MG63 (cell line): ENCODE measurements around the gene TRMT5. TPM values are rescaled to one million over a fixed set of nuclear protein-coding genes. Genes with fewer than 3 reads are reported as not detected.

ENCODE experiments used
- DNase-seq: peaks from one replicate; pipeline ENCODE4 v3.0.0-alpha.2; 2020
- H3K27me3 ChIP-seq: fragments of 250-450 bp; sonication (Bioruptor Pico); 2 replicates; pipeline ENCODE4 v1.5.1; 2020; ENCODE audit warnings: mild to moderate bottlenecking, moderate library complexity
- H3K36me3 ChIP-seq: fragments of 250-450 bp; sonication (Bioruptor Pico); 2 replicates; pipeline ENCODE4 v1.5.1; 2020; ENCODE audit warnings: mild to moderate bottlenecking, moderate library complexity
- H3K4me3 ChIP-seq: fragments of 250-450 bp; sonication (Bioruptor Pico); 2 replicates; pipeline ENCODE4 v1.5.1; 2020; ENCODE audit warnings: mild to moderate bottlenecking, moderate library complexity
- H3K9me3 ChIP-seq: fragments of 250-450 bp; sonication (Bioruptor Pico); 2 replicates; pipeline ENCODE4 v1.5.1; 2020; ENCODE audit warnings: mild to moderate bottlenecking, moderate library complexity
- total RNA-seq: library from RNA; depleted of rRNA; stranded (reverse); fragments of >200 nt; shearing (Covaris generic); gene quantifications from 2 replicates; pipeline ENCODE4 v1.2.3, GENCODE V29; 2014; ENCODE audit warnings: low replicate concordance

TRMT5 gene
- total RNA-seq, 1 experiment from 2014 or later, result 22.5 TPM

- Histone ChIP-seq H3K36me3 (peaks cover 5% of the 10 kb centered on the region; the same call in 1 of the 2 replicates), H3K4me3 (no peak overlapping the region), H3K27me3 (no peaks in the 10 kb centered on the region), H3K9me3 (no peaks in the 10 kb centered on the region)
- no peak for DNase-seq
These were observed 9.6 kb downstream of the TRMT5 start for GRCh38 chr14:60971271-60971670.

- H3K27me3 ChIP-seq, result no peaks in the 10 kb centered on the region
- H3K4me3 ChIP-seq, result no peak overlapping the region
- no peaks in the 10 kb centered on the region for H3K9me3 ChIP-seq
- DNase-seq, result no peak
- H3K36me3 ChIP-seq, result peaks cover under 1% of the 10 kb centered on the region; the same call in 1 of the 2 replicates
These were observed 10.7 kb downstream of the TRMT5 start for GRCh38 chr14:60970146-60970545.

- no peaks in the 10 kb centered on the region for H3K9me3 ChIP-seq
- no peaks in the 10 kb centered on the region; the same call in 1 of the 2 replicates for H3K36me3 ChIP-seq
- no peak overlapping the region for H3K4me3 ChIP-seq
- DNase-seq, result no peak
- no peaks in the 10 kb centered on the region for H3K27me3 ChIP-seq
These were observed 12.2 kb downstream of the TRMT5 start for GRCh38 chr14:60968671-60969070.

GRCh38 chr14:60968099-60968498 lies 12.8 kb downstream of the TRMT5 start:
- no peak for DNase-seq
- Histone ChIP-seq H3K27me3 (no peaks in the 10 kb centered on the region), H3K36me3 (no peaks in the 10 kb centered on the region; the same call in 1 of the 2 replicates)

GRCh38 chr14:60965402-60965801 lies 15.5 kb downstream of the TRMT5 start:
- no peak for DNase-seq
- Histone ChIP-seq H3K36me3 (no peaks in the 10 kb centered on the region), H3K27me3 (no peaks in the 10 kb centered on the region), H3K4me3 (no peak overlapping the region), H3K9me3 (no peaks in the 10 kb centered on the region)

More at GRCh38 chr14:60968099-60968498, 12.8 kb downstream of the TRMT5 start:
- Histone ChIP-seq H3K9me3 (no peaks in the 10 kb centered on the region), H3K4me3 (no peak overlapping the region)

GRCh38 chr14:60964904-60965303 lies 16.0 kb downstream of the TRMT5 start:
- Histone ChIP-seq H3K9me3 (no peaks in the 10 kb centered on the region), H3K4me3 (no peak overlapping the region), H3K27me3 (no peaks in the 10 kb centered on the region), H3K36me3 (no peaks in the 10 kb centered on the region)
- no peak for DNase-seq

- no peak for DNase-seq
- H3K27me3 ChIP-seq, result no peaks in the 10 kb centered on the region
These were observed 17.1 kb downstream of the TRMT5 start for GRCh38 chr14:60963761-60964160.

GRCh38 chr14:60958146-60958545 lies 22.7 kb downstream of the TRMT5 start:
- no peak overlapping the region for H3K4me3 ChIP-seq
- no peak for DNase-seq
- no peaks in the 10 kb centered on the region for H3K27me3 ChIP-seq
- H3K9me3 ChIP-seq, result peaks cover 14% of the 10 kb centered on the region; the same call in 1 of the 2 replicates
- no peaks in the 10 kb centered on the region for H3K36me3 ChIP-seq

More at GRCh38 chr14:60963761-60964160, 17.1 kb downstream of the TRMT5 start:
- Histone ChIP-seq H3K9me3 (peaks cover 2% of the 10 kb centered on the region; the same call in 1 of the 2 replicates), H3K36me3 (no peaks in the 10 kb centered on the region), H3K4me3 (no peak overlapping the region)

- H3K9me3 ChIP-seq, result peaks cover 14% of the 10 kb centered on the region; the same call in 1 of the 2 replicates
- no peak overlapping the region for H3K4me3 ChIP-seq
- no peak for DNase-seq
- H3K27me3 ChIP-seq, result no peaks in the 10 kb centered on the region
- H3K36me3 ChIP-seq, result no peaks in the 10 kb centered on the region
These were observed 24.2 kb downstream of the TRMT5 start for GRCh38 chr14:60956632-60957031.

GRCh38 chr14:60956202-60956601 lies 24.7 kb downstream of the TRMT5 start:
- no peak for DNase-seq
- Histone ChIP-seq H3K9me3 (peaks cover 14% of the 10 kb centered on the region; the same call in 1 of the 2 replicates), H3K36me3 (no peaks in the 10 kb centered on the region), H3K4me3 (no peak overlapping the region), H3K27me3 (no peaks in the 10 kb centered on the region)

GRCh38 chr14:60951776-60952435 lies 29.0 kb downstream of the TRMT5 start:
- no peak for DNase-seq
- H3K36me3 ChIP-seq, result no peaks in the 10 kb centered on the region
- H3K9me3 ChIP-seq, result peaks cover 8% of the 10 kb centered on the region; the same call in 1 of the 2 replicates
- no peaks in the 10 kb centered on the region for H3K27me3 ChIP-seq
- H3K4me3 ChIP-seq, result no peak overlapping the region

GRCh38 chr14:60946773-60947172 lies 34.1 kb downstream of the TRMT5 start:
- no peaks in the 10 kb centered on the region for H3K27me3 ChIP-seq
- DNase-seq, result no peak
- no peaks in the 10 kb centered on the region for H3K9me3 ChIP-seq
- no peak overlapping the region for H3K4me3 ChIP-seq
- no peaks in the 10 kb centered on the region for H3K36me3 ChIP-seq

GRCh38 chr14:60945984-60946383 lies 34.9 kb downstream of the TRMT5 start:
- no peak overlapping the region for H3K4me3 ChIP-seq
- H3K27me3 ChIP-seq, result no peaks in the 10 kb centered on the region
- DNase-seq, result no peak
- no peaks in the 10 kb centered on the region for H3K9me3 ChIP-seq
- no peaks in the 10 kb centered on the region for H3K36me3 ChIP-seq

GRCh38 chr14:60944204-60944603 lies 36.7 kb downstream of the TRMT5 start:
- DNase-seq, result no peak
- H3K9me3 ChIP-seq, result no peaks in the 10 kb centered on the region
- H3K36me3 ChIP-seq, result no peaks in the 10 kb centered on the region
- no peak overlapping the region for H3K4me3 ChIP-seq
- no peaks in the 10 kb centered on the region for H3K27me3 ChIP-seq

- no peak for DNase-seq
- H3K9me3 ChIP-seq, result no peaks in the 10 kb centered on the region
These were observed 37.2 kb downstream of the TRMT5 start for GRCh38 chr14:60943637-60944032.

GRCh38 chr14:60935319-60935718 lies 45.6 kb downstream of the TRMT5 start:
- no peaks in the 10 kb centered on the region for H3K36me3 ChIP-seq
- DNase-seq, result no peak
- no peaks in the 10 kb centered on the region for H3K9me3 ChIP-seq
- no peaks in the 10 kb centered on the region for H3K27me3 ChIP-seq
- no peak overlapping the region for H3K4me3 ChIP-seq

More at GRCh38 chr14:60943637-60944032, 37.2 kb downstream of the TRMT5 start:
- Histone ChIP-seq H3K27me3 (no peaks in the 10 kb centered on the region), H3K4me3 (no peak overlapping the region), H3K36me3 (no peaks in the 10 kb centered on the region)

- no peak overlapping the region for H3K4me3 ChIP-seq
- no peaks in the 10 kb centered on the region for H3K36me3 ChIP-seq
- H3K9me3 ChIP-seq, result no peaks in the 10 kb centered on the region
- H3K27me3 ChIP-seq, result no peaks in the 10 kb centered on the region
- DNase-seq, result no peak
These were observed 46.8 kb downstream of the TRMT5 start for GRCh38 chr14:60933920-60934655.

GRCh38 chr14:60931218-60931617 lies 49.7 kb downstream of the TRMT5 start:
- DNase-seq, result no peak

More at GRCh38 chr14:60931218-60931617, 49.7 kb downstream of the TRMT5 start:
- no peak overlapping the region for H3K4me3 ChIP-seq
- H3K27me3 ChIP-seq, result no peaks in the 10 kb centered on the region
- no peaks in the 10 kb centered on the region for H3K36me3 ChIP-seq
- no peaks in the 10 kb centered on the region for H3K9me3 ChIP-seq
